ENCODE measurements around the gene TFPI2. TPM values are rescaled to one million over a fixed set of nuclear protein-coding genes. Genes with fewer than 3 reads are reported as not detected.
A peak's percentile ranks its signal among the peaks of the same experiment; 100 is the strongest.

Gene TFPI2
- total and polyA plus RNA-seq, 2 of the 4 experiments (the other 2 are of a cell fraction) = 48.9 to 99.0 TPM

DNA sequence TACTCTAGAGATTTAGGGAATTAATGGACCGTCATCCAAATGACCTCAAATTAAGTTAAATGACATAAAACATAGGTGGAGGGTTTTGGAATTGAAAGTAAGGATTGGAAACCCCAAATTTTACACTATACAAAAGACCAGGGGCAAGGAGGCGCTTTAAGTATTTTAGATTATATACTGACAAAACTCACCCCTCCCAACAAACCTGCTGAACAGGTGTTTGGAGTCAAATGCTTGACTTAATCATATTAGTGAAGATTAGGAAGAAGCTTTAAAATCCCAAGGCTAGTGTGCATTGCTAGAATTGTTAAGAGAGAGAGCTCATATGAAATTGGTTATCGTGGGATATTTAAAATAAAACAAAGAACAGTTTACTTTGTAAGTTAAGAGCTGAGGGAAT is 15.7 kb upstream of the TFPI2 start, which contains the start of gene GNGT1:
GNGT1 (plus strand) TSS at position 301 of the 400 bp plus-strand sequence. CDS start 180 bp downstream, outside the sequence.
- H3K36me3 ChIP-seq (ENCODE audit: control insufficient read depth, insufficient read depth, low read length) = no peaks in the 10 kb centered on the region
- in situ Hi-C loops (cut with MboI; ENCODE audit: low sequenced_read_pairs) = loop anchor here (25.0 kb wide), 1 partner anchor 531 kb away; no protein-coding TSS in a partner anchor
- CTCF ChIA-PET = interaction anchor here (0.9 to 1.4 kb wide), 2 partner anchors 16 to 181 kb away, joined by 3 to 4 read pairs; partner anchors contain the start of gene TFPI2

More for the DNA sequence above, 15.7 kb upstream of the TFPI2 start, which contains the start of gene GNGT1:
- Histone ChIP-seq H3K4me2 (ENCODE audit: low read depth, low read length) (no peak within 1 kb of the TSS), H4K5ac (ENCODE audit: low read depth, low read length) (no peak within 1 kb of the TSS), H2BK120ac (ENCODE audit: low read depth, low read length) (no peak within 1 kb of the TSS), H3K18ac (ENCODE audit: low read depth, low read length) (no peak within 1 kb of the TSS), H2BK20ac (ENCODE audit: low read depth, low read length) (0 out of 2 replicates have a peak within 1 kb of the TSS, but pooled peaks have one; percentile 39), H2AK9ac (replicated peaks; ENCODE audit: low read depth, low read length, poor library complexity) (no peak within 1 kb of the TSS), H4K91ac (ENCODE audit: insufficient read depth, low read depth, low read length) (no peak within 1 kb of the TSS), H2AK5ac (ENCODE audit: low read depth, low read length) (no peak within 1 kb of the TSS), H3K9me3 (ENCODE audit: control insufficient read depth, insufficient read depth, low read length) (no peaks in the 10 kb centered on the region), H3K4ac (ENCODE audit: low read depth, low read length) (no peak within 1 kb of the TSS), H3K27ac (ENCODE audit: insufficient read depth, low read length) (no peak within 1 kb of the TSS), H3K14ac (replicated peaks; ENCODE audit: low read depth, low read length) (no peak within 1 kb of the TSS), H3K9ac (ENCODE audit: low read depth, low read length) (no peak within 1 kb of the TSS), H3K27me3 (ENCODE audit: control insufficient read depth, insufficient read depth, low read length) (no peaks in the 10 kb centered on the region), H4K8ac (ENCODE audit: low read depth in 2 of 2, low read length in 2 of 2) (no peak within 1 kb of the TSS), H2AFZ (replicated peaks; ENCODE audit: low read length, poor library complexity) (no peak within 1 kb of the TSS), H2BK5ac (ENCODE audit: low read depth, low read length, poor library complexity, severe bottlenecking) (no peak within 1 kb of the TSS), H3K9me1 (ENCODE audit: insufficient read depth, low read length) (no peaks in the 10 kb centered on the region), H3K56ac (ENCODE audit: extremely low read depth, insufficient read depth, low read length) (no peak within 1 kb of the TSS), H3K23ac (ENCODE audit: low read depth, low read length) (no peak within 1 kb of the TSS), H4K20me1 (ENCODE audit: insufficient read depth, low read length) (no peaks in the 10 kb centered on the region), H3K4me3 (ENCODE audit: insufficient read depth, low read depth, low read length) (no peak within 1 kb of the TSS), H3K79me1 (ENCODE audit: low read depth in 1 of 2, low read length in 2 of 2) (no peaks in the 10 kb centered on the region), H2BK15ac (ENCODE audit: low read depth, low read length) (no peak within 1 kb of the TSS), H3K4me1 (ENCODE audit: control insufficient read depth, insufficient read depth, low read length) (peaks cover 6% of the 10 kb centered on the region; the same call in 1 of the 2 replicates)
- no CpG with 5 or more reads among the region's 3 CpGs for WGBS, 2 experiments (ENCODE audit: extremely low coverage in 2 of 2, insufficient read length in 1 of 2)
- intact Hi-C loops (cut with micrococcal nuclease) (loop anchor here (10.0 kb wide), 1 partner anchor 529 kb away; no protein-coding TSS in a partner anchor), dilution Hi-C loops (cut with HindIII; ENCODE audit: low sequenced_read_pairs, unreplicated experiment) (no loop called here)
- DNase-seq (no peak), ATAC-seq (ENCODE audit: low read depth) (no peak)
- BruUV-seq (replicated peaks) = no TSS peak
- POLR2A ChIA-PET (ENCODE audit: unreplicated experiment) = no interaction called here
- TF ChIP-seq SMC3 (IDR thresholded peaks at IDR 0.05; ENCODE audit: low read depth, low read length) = no peak
- TF ChIP-seq RCOR1 (IDR thresholded peaks at IDR 0.05; ENCODE audit: insufficient replicate concordance, low read length) = no peak
- TF ChIP-seq, protein P1, sequence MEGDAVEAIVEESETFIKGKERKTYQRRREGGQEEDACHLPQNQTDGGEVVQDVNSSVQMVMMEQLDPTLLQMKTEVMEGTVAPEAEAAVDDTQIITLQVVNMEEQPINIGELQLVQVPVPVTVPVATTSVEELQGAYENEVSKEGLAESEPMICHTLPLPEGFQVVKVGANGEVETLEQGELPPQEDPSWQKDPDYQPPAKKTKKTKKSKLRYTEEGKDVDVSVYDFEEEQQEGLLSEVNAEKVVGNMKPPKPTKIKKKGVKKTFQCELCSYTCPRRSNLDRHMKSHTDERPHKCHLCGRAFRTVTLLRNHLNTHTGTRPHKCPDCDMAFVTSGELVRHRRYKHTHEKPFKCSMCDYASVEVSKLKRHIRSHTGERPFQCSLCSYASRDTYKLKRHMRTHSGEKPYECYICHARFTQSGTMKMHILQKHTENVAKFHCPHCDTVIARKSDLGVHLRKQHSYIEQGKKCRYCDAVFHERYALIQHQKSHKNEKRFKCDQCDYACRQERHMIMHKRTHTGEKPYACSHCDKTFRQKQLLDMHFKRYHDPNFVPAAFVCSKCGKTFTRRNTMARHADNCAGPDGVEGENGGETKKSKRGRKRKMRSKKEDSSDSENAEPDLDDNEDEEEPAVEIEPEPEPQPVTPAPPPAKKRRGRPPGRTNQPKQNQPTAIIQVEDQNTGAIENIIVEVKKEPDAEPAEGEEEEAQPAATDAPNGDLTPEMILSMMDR (conservative IDR thresholded peaks at IDR 0.05; ENCODE audit: low read depth, low read length) = no peak
- TF ChIP-seq, protein P2, sequence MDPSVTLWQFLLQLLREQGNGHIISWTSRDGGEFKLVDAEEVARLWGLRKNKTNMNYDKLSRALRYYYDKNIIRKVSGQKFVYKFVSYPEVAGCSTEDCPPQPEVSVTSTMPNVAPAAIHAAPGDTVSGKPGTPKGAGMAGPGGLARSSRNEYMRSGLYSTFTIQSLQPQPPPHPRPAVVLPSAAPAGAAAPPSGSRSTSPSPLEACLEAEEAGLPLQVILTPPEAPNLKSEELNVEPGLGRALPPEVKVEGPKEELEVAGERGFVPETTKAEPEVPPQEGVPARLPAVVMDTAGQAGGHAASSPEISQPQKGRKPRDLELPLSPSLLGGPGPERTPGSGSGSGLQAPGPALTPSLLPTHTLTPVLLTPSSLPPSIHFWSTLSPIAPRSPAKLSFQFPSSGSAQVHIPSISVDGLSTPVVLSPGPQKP (IDR thresholded peaks at IDR 0.05; ENCODE audit: borderline replicate concordance, low read depth, low read length) = no peak
- no peak for TF ChIP-seq NFE2L2 (IDR thresholded peaks at IDR 0.05; ENCODE audit: low read depth, low read length)
- no peak for TF ChIP-seq CHD1 (IDR thresholded peaks at IDR 0.05; ENCODE audit: low read depth, low read length)
- TF ChIP-seq POLR2A (IDR thresholded peaks at IDR 0.05; ENCODE audit: low read depth, low read length) = no peak
- TF ChIP-seq RFX5 (IDR thresholded peaks at IDR 0.05; ENCODE audit: low read depth, low read length) = no peak
- no peak for TF ChIP-seq RAD21 (IDR thresholded peaks at IDR 0.05; ENCODE audit: low read length)
- no peak for TF ChIP-seq BHLHE40 (IDR thresholded peaks at IDR 0.05; ENCODE audit: low read depth, low read length)
- no peak for TF ChIP-seq FOS (IDR thresholded peaks at IDR 0.05; ENCODE audit: low read depth, low read length)
- TF ChIP-seq, protein P3, sequence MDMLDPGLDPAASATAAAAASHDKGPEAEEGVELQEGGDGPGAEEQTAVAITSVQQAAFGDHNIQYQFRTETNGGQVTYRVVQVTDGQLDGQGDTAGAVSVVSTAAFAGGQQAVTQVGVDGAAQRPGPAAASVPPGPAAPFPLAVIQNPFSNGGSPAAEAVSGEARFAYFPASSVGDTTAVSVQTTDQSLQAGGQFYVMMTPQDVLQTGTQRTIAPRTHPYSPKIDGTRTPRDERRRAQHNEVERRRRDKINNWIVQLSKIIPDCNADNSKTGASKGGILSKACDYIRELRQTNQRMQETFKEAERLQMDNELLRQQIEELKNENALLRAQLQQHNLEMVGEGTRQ (IDR thresholded peaks at IDR 0.05; ENCODE audit: low read depth, low read length) = no peak
- no peak for TF ChIP-seq MAFK (IDR thresholded peaks at IDR 0.05; ENCODE audit: low read depth, low read length)
- no peak for TF ChIP-seq CEBPB (IDR thresholded peaks at IDR 0.05; ENCODE audit: low read depth, low read length)
- no peak for TF ChIP-seq MXI1 (IDR thresholded peaks at IDR 0.05; ENCODE audit: borderline replicate concordance, low read depth, low read length)
- TF ChIP-seq MAZ (IDR thresholded peaks at IDR 0.05; ENCODE audit: borderline replicate concordance, low read depth, low read length) = no peak
